Smooth muscle cell (in vitro differentiated cells): ENCODE measurements around the gene PSMA5. TPM values are rescaled to one million over a fixed set of nuclear protein-coding genes. Genes with fewer than 3 reads are reported as not detected.

ENCODE experiments used
- DNase-seq: peaks from one replicate; lab custom pipeline; 2025; ENCODE audit not compliant: unreplicated experiment; lab: John Stamatoyannopoulos, UW
- H2AFZ ChIP-seq: fragments of 200-600 bp; sonication (generic); 2 replicates; pipeline ENCODE4 v1.6.0; 2016; ENCODE audit warnings: antibody characterized with exemption, low read depth, mild to moderate bottlenecking
- H3F3A ChIP-seq: fragments of 200-600 bp; sonication (generic); 2 replicates; pipeline ENCODE4 v1.6.0; 2017; ENCODE audit warnings: antibody characterized with exemption, low read depth
- H3K27ac ChIP-seq: fragments of 200-600 bp; sonication (generic); 2 replicates; pipeline ENCODE4 v1.5.1; 2016; ENCODE audit warnings: low read depth, mild to moderate bottlenecking
- H3K27me3 ChIP-seq: fragments of 200-600 bp; sonication (generic); 2 replicates; pipeline ENCODE4 v1.6.1; 2016; ENCODE audit warnings: low read depth, mild to moderate bottlenecking
- H3K36me3 ChIP-seq: fragments of 200-600 bp; sonication (generic); 2 replicates; pipeline ENCODE4 v1.5.1; 2016; ENCODE audit warnings: low read depth
- H3K4me1 ChIP-seq: fragments of 200-600 bp; sonication (generic); 2 replicates; pipeline ENCODE4 v1.5.1; 2016; ENCODE audit warnings: low read depth
- H3K4me2 ChIP-seq: fragments of 200-600 bp; sonication (generic); 2 replicates; pipeline ENCODE4 v1.6.0; 2016; ENCODE audit warnings: mild to moderate bottlenecking
- H3K4me3 ChIP-seq: fragments of 200-600 bp; sonication (generic); 2 replicates; pipeline ENCODE4 v1.5.1; 2016; ENCODE audit warnings: mild to moderate bottlenecking
- H3K79me2 ChIP-seq: fragments of 200-600 bp; sonication (generic); 2 replicates; pipeline ENCODE4 v1.6.0; 2016; ENCODE audit warnings: low read depth, mild to moderate bottlenecking
- H3K9ac ChIP-seq: fragments of 200-600 bp; sonication (generic); 2 replicates; pipeline ENCODE4 v1.6.0; 2016; ENCODE audit warnings: low read depth
- H3K9me3 ChIP-seq: fragments of 200-600 bp; sonication (generic); replicated peaks from 2 replicates; pipeline ENCODE4 v1.5.1; 2016; ENCODE audit warnings: low read depth
- H4K20me1 ChIP-seq: fragments of 200-600 bp; sonication (generic); 2 replicates; pipeline ENCODE4 v1.6.0; 2016; ENCODE audit warnings: low read depth
- CTCF ChIP-seq: fragments of 200-600 bp; sonication (generic); IDR thresholded peaks from 2 replicates; pipeline ENCODE4 v1.5.1; 2017; ENCODE audit warnings: borderline replicate concordance, mild to moderate bottlenecking, antibody characterized with exemption; ENCODE audit not compliant: insufficient read depth, poor library complexity, severe bottlenecking
- WGBS: methylation state at CpG from one replicate; pipeline ENCODE4 v1.1.7; 2016; ENCODE audit warnings: low lambda C conversion rate; 5-methylcytosine and 5-hydroxymethylcytosine counted together
- polyA plus RNA-seq: library from polyadenylated mRNA; unstranded; fragments of >200 nt; fragmentation: Nextera tagmentation; extraction: Ambion mirVana; gene quantifications from 2 replicates; pipeline ENCODE4 v1.2.1, GENCODE V29; 2016
- total RNA-seq: library from RNA; depleted of rRNA; stranded (reverse); fragments of >200 nt; gene quantifications from 2 replicates; pipeline ENCODE4 v1.2.3, GENCODE V29; 2014

The PSMA5 gene
- total and polyA plus RNA-seq, 2 experiments from 2014 or later, result 57.2 to 93.9 TPM

- WGBS, result 95% methylated on average over 2 of the region's 2 CpGs
- Histone ChIP-seq H3K9ac (no peak overlapping the region), H3K27me3 (no peaks in the 10 kb centered on the region), H3K27ac (no peak overlapping the region), H3K79me2 (peaks cover 34% of the 10 kb centered on the region), H3K4me2 (no peak overlapping the region), H3K4me3 (no peak overlapping the region), H3F3A (no peaks in the 10 kb centered on the region), H4K20me1 (no peaks in the 10 kb centered on the region), H3K9me3 (no peaks in the 10 kb centered on the region), H3K36me3 (no peaks in the 10 kb centered on the region), H3K4me1 (peaks cover 10% of the 10 kb centered on the region), H2AFZ (no peak overlapping the region)
- no peak for DNase-seq
- TF ChIP-seq CTCF, result no peak
These were observed 40.8 kb downstream of the PSMA5 start for GRCh38 chr1:109385417-109385816.

- H3K79me2 ChIP-seq, result peaks cover 48% of the 10 kb centered on the region
- no peak for TF ChIP-seq CTCF
- peaks cover 10% of the 10 kb centered on the region for H3K4me1 ChIP-seq
- no peak overlapping the region for H3K9ac ChIP-seq
- no peak overlapping the region for H3K4me3 ChIP-seq
- no peak for DNase-seq
- no peak overlapping the region for H2AFZ ChIP-seq
- H3K4me2 ChIP-seq, result peak overlapping the region; percentile 7
- no peaks in the 10 kb centered on the region for H3K36me3 ChIP-seq
- 52% methylated on average over 7 of the region's 7 CpGs for WGBS
- no peaks in the 10 kb centered on the region for H3K27me3 ChIP-seq
- H4K20me1 ChIP-seq, result no peaks in the 10 kb centered on the region
- H3K27ac ChIP-seq, result peak overlapping the region; percentile 48
- no peaks in the 10 kb centered on the region for H3K9me3 ChIP-seq
- no peaks in the 10 kb centered on the region for H3F3A ChIP-seq
These were observed 42.4 kb downstream of the PSMA5 start for GRCh38 chr1:109383854-109384253.

GRCh38 chr1:109383087-109383779 is 43.0 kb downstream of the PSMA5 start:
- H2AFZ ChIP-seq, result no peak overlapping the region
- no peaks in the 10 kb centered on the region for H3K27me3 ChIP-seq
- no peak overlapping the region for H3K4me2 ChIP-seq
- H3K9ac ChIP-seq, result no peak overlapping the region
- no peaks in the 10 kb centered on the region for H3K9me3 ChIP-seq
- H3K4me3 ChIP-seq, result no peak overlapping the region
- TF ChIP-seq CTCF, result no peak
- H3K79me2 ChIP-seq, result peaks cover 46% of the 10 kb centered on the region
- 20% methylated on average over 2 of the region's 2 CpGs for WGBS
- no peak for DNase-seq
- H3K4me1 ChIP-seq, result peaks cover 10% of the 10 kb centered on the region
- no peaks in the 10 kb centered on the region for H3K36me3 ChIP-seq
- H3F3A ChIP-seq, result no peaks in the 10 kb centered on the region
- H4K20me1 ChIP-seq, result no peaks in the 10 kb centered on the region
- peak overlapping the region; percentile 48 for H3K27ac ChIP-seq

GRCh38 chr1:109381573-109381972 is 44.7 kb downstream of the PSMA5 start:
- H4K20me1 ChIP-seq, result no peaks in the 10 kb centered on the region
- no peak for TF ChIP-seq CTCF
- H3K27me3 ChIP-seq, result no peaks in the 10 kb centered on the region
- no peak overlapping the region for H3K9ac ChIP-seq
- no peak overlapping the region for H2AFZ ChIP-seq
- no peaks in the 10 kb centered on the region for H3K36me3 ChIP-seq
- no peak overlapping the region for H3K4me3 ChIP-seq
- H3K27ac ChIP-seq, result no peak overlapping the region
- DNase-seq, result no peak
- no peaks in the 10 kb centered on the region for H3K9me3 ChIP-seq
- H3K79me2 ChIP-seq, result peaks cover 39% of the 10 kb centered on the region
- no peak overlapping the region for H3K4me2 ChIP-seq
- 85% methylated on average over 2 of the region's 2 CpGs for WGBS
- no peaks in the 10 kb centered on the region for H3F3A ChIP-seq
- peaks cover 10% of the 10 kb centered on the region for H3K4me1 ChIP-seq
